Daoy (cell line): ENCODE results near the gene CREB3L1. TPM values are rescaled to one million over a fixed set of nuclear protein-coding genes. Genes with fewer than 3 reads are reported as not detected.

Source experiments
- DNase-seq: peaks from one replicate; pipeline ENCODE4 v3.0.0-alpha.2; 2015; ENCODE audit warnings: low read depth
- total RNA-seq: library from RNA; depleted of rRNA; stranded (reverse); fragments of >200 nt; shearing (Covaris generic); gene quantifications from 2 replicates; pipeline ENCODE4 v1.2.3, GENCODE V29; 2014

Gene CREB3L1
- total RNA-seq, 1 experiment from 2014 or later, result 9.7 TPM

DNA sequence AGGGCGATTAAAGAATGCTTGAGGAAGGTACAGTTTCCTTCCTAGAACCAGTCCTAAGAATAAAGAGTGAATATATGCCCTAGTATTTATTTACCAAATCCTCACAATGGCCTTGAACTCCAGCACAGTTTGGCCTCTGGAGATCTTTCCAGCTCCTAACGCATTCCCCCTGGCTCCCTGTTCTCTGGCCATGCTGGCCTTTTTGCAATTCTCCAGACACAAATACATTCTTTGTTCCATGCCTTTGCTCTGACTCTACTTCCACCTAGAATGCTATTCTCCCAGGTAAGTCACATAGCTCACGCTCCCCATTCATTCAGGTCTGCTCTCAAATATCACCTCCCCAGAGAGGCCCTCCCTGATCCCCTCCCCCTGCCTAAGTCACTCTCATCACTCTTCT, 66.1 kb downstream of the CREB3L1 start:
- DNase-seq, result no peak

DNA sequence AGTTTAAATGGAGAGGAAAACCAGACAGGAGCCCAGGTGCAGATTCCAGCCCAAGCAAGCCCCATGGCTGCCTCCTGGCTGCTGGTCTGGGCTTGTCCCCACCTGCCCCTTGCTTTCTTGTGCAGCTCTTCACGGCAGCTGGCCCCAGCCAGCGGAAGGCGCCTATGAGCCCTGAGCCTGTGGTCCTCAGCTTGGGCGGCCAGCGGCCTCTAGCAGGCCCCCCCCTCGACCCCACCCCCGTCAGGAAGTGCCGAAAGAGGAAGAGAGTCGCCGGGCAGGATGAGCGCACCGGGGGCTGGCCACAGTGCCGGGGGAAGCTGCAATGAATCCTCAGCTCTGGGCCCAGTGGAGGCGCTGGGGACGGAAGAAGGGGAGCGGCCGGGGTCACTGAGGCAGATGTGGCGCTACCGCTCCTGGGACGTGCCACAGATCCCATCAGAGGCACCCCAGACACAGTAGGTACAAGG, 67.7 kb downstream of the CREB3L1 start:
- no peak for DNase-seq

DNA sequence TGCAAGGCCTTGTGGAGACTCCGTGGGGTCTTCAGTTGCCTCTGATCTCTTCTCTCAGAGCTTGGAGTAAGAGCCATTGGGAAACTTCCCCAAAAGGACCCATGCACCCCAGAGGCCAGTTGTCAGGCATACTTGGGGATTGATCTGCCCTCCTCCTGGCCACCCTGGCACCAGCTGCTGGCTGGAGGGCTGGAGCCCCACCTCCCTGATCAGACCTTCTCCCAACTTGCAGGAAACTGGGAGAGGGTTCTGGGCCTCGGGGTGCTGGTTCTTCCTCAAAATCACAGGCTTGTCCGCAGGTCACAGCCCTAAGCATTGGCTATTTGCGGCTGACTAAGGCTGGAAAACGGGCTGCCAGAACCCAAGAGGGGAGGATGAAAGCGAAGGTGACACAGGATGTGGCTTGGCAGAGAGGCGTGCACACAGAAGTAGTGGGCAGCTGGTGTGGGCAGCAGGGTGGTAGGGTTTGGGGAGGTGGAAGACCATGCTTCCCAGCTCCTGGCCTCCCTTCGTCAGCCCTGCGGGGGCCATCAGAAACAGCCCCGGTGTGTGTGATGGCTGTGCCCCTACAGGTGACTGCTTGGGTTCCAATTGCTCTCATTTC, 68.5 kb downstream of the CREB3L1 start:
- no peak for DNase-seq

DNA sequence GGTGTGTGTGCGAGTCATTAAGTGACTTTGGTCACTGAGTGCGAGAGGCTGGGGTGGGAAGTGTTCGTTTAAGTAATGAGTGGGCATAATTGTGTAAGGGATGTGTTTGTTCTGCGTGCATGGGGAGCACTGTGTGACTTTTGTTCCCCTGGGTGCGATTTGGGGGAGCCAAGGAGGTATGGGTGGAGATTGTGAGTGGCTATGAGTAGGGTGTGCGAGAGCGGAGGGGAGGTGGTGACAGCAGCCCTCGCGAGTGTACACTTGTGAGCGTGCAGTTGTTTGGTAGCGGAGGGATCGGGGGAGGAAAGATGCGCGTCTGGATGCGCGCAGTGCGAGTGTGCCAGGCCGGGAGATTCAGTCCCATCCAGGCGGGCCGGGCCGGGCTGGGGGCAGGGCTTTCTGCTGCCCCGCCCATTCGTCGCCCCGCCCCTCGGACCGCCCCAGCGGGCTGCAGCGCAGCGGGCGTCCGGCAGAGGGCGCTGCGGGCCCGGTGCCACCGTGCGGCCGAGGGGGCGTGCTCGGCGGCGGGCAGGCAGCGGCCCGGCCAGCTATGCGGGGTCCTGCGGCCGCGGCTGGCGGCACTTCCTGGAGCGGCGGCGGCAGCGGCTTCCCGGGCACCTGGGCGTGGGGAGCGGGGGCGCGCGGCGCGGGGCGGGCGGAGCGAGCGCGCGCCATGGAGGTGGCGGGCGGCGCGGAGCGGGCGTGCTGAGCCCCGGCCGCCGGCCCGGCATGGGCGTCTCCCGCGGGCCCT, 69.6 kb downstream of the CREB3L1 start, which contains the start of gene DGKZ:
Gene DGKZ, plus strand, starts transcription at position 578 of the 751 bp plus-strand sequence. CDS start 197 bp downstream, outside the sequence.
- DNase-seq, result peak; percentile 92

DNA sequence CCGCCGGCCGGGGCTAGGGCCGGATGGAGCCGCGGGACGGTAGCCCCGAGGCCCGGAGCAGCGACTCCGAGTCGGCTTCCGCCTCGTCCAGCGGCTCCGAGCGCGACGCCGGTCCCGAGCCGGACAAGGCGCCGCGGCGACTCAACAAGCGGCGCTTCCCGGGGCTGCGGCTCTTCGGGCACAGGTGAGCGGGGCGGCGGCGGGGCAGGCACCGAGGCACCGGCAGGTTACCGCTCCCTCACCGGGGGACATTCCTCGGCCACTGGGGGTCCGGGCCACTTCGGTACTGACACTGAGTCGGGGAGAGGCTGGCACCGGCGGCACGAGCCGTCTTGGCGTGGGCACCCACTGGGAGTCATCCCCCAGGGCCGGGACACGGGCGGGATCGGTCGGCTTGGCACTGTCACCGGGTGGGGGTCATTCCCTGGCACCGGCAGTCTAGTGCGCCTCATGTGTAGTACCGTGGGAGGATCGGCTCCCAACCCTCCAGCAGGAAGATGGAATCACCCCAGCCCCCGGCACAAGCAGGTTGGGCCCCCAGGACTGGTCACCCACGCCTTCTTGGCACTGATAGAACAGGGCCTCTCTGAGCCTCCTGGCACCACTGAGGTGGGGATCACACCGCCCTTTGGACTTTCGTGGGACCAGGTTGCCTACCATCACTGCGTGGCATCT, 70.3 kb downstream of the CREB3L1 start:
- peak; percentile 33 for DNase-seq

DNA sequence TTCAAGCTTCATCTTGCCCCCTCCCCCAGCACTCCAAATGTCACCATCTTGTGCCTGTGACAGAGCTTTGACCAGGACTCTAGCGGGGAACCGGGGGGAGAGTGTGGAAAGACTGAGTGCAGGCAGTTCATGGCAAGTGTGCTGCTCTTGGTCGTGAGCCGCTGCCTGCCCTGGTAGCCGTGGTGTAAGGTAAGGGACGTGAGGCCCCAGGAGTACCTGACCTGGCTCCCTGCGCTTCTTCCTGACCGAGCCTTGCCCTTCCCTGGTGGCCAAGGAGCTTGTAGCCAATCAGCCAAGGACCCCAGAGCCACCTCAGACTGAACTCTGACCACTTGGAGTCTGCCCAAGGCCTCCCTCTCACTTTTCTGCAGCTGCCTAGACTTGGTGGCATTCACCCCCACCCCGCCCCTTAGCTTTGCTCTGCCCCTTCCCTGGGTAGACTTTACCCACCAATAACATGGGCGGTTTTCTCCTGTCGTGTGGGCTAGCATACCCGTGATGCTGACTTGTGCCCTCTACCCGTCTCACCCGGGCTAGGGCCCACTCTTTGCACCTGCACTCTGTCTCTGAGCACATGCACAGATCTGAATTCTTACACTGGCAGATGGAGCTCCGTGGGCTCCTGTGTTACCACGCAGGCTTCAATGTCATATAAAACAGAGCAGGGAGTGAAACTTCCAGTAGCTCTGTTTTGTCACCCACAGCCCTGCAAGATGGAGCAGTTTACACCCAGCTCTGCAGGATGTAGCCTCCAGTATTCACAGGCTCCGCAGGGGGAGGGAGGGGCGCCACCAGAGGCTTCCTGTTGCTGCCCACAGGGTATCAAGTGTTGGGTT, 71.3 kb downstream of the CREB3L1 start:
- no peak for DNase-seq

DNA sequence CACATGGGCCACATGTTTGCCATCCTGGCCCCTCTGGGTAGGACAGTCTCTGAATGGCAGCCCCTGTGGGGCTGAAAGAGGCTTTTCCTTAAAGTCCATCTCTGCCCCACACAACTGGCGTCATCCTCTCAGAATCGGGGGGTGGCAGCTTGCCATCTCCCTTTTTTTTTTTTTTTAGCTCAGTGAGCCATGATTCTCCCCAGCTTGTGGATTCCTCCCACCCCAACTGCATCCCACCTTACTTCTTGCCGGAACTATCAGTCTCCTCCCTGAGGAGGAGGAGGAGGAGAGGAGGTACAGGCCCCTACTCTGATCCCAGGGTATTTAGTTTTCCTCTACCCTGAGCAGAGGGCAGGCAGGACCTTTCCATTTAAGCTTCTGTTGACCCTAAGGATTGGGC, 73.2 kb downstream of the CREB3L1 start:
- DNase-seq, result no peak

DNA sequence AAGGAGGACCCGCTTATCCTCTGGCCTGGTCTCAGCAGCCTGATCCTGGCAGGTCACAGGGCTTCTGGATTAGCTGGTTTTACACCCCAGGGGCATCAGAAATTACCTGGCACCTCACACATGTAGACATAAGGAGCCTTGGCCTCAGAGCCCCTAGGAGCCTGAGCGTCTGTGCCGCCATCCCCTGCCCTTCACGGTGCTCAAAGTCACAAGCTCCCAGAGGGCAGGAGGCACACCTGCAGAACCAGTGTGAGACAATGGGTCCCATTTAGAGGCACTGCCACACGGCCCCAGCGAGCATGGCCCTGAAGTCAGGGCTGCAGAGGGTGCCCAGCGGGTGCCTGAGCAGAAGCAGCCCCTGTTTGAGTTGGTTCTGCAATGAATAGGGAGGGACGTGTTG, 73.7 kb downstream of the CREB3L1 start:
- DNase-seq, result no peak

DNA sequence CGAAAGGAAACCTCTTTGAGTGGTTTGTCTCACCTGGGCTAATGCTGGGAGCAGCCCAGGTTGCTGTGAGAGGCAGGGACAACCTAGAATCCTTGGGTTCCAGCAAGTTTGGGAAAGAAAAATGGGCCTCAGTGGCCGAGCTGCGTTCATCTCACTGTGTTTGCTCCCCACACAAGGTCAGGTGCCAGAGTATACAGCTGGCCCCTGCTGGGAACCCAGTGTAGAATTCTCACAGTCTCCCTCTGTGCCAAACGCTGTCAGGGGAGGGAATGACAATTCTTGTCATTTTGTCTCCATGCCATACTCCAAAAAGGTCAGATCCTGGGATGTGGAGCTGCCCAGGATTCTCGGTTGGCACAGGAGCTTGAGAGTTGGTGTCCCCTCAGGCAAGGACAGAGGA, 74.1 kb downstream of the CREB3L1 start:
- DNase-seq, result no peak

DNA sequence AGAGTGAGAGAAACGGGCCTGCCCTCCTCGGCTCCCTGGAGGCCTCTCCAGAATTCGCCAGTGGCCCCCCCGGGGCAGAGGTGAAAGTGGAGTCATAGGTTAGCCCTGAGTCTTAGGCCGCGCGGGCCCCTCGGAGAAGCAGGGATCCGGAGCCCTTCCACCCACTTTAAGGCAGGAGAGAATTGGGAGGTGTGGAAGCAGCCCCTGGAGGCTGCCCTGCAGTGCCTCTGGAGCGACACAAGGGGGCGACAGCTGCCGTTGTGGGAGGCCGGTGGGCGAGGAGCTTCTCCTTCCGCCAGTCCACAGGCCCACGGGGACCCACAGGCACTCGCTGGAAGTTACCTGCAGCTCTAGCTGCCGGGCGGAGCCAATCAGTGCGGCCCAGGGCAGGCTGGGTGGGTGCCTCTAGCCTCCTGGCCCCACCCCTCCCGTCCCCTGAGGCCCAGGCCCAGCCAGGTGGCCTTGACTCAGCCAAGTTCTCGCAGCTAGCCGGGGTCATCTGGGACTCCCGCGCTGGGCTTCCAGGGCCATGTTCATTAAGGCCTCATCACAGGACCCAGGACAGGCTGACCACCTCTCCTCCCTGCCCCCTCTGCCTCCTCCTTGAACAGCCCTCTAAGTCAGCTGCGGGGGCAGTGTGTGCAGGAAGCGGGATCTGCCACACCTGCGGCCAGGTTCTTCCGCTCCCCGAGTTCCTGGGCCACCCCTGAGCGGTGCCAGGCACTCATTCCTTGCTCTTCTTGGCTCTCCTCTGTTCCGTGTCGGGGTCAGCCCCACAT, 74.8 kb downstream of the CREB3L1 start:
- peak; percentile 47 for DNase-seq

DNA sequence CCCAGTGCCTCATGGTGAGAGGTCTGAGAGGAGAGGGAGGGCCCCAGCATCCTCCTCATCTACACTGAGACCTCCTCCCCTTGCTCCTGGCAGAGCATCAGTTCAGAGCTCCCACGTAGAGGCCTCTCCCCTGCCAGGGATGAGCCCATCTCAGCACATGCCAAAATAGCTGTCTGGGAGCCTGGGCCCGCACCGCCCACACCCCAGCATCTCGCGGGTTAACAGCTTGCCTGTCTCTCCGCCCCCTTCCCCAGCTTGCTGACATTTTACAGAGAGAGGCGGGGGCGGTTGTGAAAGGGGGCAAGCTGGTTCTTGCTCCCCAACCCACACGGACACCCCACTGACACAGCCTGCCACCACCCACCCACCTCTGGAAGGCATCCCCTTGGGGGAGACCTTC, 76.2 kb downstream of the CREB3L1 start:
- no peak for DNase-seq

DNA sequence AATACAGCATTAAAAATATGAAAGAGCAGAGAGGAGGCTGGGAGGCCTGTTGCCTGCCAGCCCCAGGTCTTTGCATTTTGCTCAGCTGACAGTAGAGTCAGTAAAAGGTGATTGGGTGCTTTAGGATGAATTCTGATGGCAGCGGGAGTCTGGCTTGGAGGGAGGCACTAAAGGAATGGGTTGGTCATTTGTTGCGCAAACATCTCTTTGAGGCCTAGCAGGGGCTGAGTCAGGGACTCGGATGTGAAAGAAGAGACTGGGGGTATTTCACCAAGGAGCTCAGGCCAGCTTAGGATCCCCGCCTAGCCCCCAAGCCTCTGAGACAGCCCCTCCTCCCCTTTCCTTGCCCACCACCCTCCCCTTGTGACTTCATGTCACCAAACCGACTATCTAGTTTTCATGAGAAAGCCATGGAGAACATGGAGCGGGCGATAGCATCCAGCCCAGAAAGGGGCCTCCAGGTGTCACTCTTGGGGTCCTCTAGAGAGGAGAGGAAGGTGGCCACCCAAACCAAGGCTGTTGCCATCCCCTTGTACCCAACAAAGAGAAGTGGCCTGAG, 79.5 kb downstream of the CREB3L1 start:
- DNase-seq, result no peak

DNA sequence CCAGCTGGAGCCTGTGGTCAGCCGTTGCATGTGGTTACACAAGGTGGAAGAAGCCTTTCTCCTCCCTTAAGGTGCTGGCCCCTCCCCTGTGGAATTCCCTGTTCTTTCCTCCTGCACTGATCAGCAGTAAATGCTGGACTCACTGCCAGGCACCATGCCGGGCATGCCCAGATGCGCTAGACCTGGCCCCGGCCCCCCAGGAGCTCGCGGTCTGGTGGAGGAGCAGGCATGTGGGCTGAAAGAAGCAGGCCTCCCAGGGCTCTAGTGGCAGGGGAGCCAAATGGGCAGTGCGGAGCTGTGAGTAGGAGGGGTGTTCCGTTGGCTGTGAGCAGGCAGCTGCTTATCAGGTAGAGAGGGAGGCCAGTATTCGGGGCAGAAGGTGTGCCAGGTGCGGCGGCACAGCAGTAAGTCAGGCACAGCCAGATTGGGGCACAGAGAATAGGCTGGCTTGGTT, 80.0 kb downstream of the CREB3L1 start:
- no peak for DNase-seq

DNA sequence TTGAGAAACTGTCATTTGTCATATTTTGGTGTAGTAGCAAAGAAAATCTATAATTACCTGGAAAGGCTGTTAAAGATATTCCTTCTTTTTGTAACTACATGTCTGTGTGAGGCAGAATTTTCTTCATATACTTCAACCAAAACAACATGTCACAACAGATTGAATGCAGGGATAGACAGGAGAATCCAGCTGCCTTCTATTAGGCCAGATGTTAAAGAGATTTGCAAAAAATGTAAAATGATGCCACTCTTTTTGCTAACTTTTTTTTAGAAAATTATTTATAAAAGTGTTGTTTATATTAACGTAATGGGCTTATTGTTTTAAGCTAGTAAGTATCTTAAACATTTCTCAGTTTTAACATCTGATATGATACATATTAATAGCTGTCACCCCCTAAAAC, 82.5 kb downstream of the CREB3L1 start:
- no peak for DNase-seq

DNA sequence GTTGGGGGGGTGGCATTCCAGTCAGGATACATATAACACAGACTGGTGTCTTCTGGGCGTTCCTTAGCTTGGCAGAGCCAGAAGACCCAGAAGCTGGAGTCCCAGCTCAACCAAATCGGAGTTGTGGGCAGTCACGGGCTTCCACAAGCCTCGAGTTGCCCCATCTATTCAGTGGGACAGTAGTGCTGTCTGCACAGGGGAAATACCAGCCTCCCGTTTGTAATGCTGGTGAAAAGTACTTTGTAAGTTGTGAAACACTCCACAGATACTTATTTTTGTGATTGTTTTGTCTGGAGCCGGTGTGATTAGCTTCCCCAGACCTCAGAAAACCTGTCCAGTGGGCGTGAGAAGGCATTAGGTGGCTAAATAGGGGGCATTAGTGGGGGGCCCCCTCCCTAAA, 83.4 kb downstream of the CREB3L1 start:
- DNase-seq, result no peak

DNA sequence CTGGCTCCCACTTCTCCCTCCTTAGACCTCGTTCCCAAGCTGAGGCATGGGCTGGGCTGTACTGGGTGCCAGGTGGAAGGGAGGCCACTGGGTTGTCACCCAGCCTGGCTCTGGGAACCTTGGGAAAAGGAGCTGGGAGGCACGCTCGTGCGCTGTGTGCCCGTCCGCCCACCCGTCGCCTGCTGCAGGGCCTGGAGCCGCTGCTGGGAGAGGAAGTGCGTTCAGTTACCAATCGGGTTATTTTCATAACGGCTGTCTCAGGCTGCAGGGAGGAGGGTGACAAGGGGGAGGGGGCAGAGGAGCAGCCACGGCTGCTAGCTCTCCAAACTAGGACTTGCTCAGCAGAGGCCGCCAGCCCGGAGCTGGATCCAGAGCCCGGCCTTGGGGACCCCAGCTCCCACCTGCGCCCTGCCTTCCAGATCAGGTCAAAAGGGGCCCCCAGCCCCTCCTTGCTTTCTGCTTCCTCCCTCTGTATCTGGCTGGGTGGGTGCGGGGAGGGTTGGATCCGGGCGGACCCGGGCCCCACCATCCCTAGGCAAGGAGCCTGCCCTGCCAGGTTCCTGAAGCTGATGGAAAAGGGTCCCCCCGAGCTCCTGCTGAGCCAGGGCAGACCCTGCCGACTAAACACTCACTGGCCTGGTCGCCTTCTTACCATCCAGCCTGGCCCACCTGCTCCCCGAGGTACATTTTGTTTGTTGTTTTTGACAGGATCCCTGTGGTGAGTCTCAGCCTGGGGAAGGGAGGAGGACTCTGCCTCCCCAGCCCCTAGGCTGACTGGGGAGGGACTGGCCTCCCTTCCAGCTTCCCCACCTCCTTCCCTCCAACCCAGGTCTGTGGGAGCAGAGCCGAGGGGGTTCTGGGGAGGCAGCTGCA, 84.1 kb downstream of the CREB3L1 start:
- DNase-seq, result no peak

DNA sequence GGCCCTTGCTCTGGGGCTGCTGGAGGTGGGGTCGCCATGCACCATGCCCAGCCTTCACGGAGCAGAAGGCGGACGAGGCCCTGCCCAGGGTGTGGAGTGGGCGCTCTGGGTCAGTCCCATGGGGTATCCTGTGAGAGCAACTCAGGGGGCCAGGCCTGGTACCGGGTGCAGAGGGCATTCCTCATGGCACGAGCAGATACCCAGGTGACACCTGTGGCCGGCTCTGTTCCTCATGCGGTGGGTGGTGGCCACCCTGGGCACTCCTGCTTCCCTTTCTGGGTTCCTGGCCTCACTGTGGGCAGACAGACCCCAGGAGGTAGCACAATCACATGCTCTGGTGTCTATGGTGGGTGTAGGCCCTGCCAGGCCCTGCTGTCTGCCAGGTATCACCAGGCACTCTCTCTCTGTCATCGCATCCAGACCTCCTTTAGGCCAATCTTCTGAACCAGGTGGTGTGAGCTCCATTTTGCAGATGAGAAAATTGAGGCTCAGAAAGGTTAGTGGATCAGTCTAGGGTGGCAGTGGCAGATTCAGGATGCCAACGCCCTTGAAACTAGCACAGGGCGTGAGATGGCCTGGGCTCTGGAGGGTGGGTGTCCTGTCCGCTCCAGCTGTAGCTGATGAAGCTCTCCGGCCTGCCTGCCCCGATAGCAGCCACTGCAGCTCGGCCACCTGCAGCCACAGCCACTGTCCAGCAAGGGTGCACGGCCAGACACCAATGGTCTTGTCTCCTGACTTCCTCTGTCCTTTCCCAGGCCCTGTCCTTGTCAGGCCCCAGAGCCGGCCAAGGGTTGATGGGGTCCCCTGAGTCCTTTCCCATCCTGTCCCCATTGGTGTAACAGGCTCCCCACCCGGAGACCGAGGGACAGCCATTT, 84.9 kb downstream of the CREB3L1 start:
- DNase-seq, result no peak

DNA sequence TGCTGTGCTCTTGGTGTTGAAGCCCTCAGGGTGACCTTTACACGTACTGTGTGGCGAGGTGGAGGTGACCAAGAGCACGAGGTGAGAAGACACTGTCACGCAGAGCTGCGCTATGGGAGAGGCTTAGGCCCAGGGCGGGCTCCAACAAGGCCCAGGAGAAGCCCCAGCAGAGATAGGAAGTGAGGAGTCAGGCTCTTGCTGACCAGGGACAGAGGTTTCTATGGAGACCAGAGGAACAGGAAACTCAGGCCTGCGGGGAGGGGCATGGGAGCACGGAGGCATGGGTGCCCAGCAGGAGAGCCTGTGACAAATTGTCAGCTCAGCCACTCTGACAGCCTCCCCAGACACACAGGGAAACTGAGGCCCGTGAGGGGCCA, 85.6 kb downstream of the CREB3L1 start:
- peak; percentile 71 for DNase-seq
